Measurements from ENCODE around the gene CDK5RAP2.

GRCh38 chr9:120464176-120464886 is 115.6 kb downstream of the CDK5RAP2 start:
- TF ChIP-seq POLR2AphosphoS5 (IDR thresholded peaks at IDR 0.05; ENCODE audit: borderline replicate concordance, low read depth, low read length) (no peak), FOXP2 (optimal IDR thresholded peaks at IDR 0.05; ENCODE audit: control extremely low read depth, extremely low read length, insufficient read depth) (no peak), EZH2 (IDR thresholded peaks at IDR 0.05) (no peak)
